ENCODE measurements around the gene USF2.

DNA sequence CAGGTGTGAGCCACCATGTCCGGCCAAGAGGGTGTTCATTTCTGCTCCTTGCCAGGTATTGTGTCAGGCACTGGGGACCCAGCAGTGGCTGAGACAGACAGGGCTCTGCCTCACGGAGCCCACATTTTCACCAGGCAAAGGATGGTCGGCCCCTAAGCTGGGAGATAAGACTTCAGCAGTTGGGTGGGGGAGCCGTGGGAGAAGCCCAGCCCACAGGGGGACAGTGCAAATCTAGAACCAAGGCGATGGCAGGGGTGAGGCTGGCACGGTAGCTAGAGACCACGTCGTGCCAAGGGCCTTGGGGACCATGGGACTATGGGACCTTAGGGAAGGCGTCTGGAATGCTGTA is 11.7 kb upstream of the USF2 start:
- TF ChIP-seq, protein P1, sequence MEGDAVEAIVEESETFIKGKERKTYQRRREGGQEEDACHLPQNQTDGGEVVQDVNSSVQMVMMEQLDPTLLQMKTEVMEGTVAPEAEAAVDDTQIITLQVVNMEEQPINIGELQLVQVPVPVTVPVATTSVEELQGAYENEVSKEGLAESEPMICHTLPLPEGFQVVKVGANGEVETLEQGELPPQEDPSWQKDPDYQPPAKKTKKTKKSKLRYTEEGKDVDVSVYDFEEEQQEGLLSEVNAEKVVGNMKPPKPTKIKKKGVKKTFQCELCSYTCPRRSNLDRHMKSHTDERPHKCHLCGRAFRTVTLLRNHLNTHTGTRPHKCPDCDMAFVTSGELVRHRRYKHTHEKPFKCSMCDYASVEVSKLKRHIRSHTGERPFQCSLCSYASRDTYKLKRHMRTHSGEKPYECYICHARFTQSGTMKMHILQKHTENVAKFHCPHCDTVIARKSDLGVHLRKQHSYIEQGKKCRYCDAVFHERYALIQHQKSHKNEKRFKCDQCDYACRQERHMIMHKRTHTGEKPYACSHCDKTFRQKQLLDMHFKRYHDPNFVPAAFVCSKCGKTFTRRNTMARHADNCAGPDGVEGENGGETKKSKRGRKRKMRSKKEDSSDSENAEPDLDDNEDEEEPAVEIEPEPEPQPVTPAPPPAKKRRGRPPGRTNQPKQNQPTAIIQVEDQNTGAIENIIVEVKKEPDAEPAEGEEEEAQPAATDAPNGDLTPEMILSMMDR (IDR thresholded peaks at IDR 0.05), result no peak
- TF ChIP-seq ZFX (IDR thresholded peaks at IDR 0.05; ENCODE audit: borderline replicate concordance), result no peak

Data from 22Rv1 (cell line).